ENCODE measurements around the gene HAL. TPM values are rescaled to one million over a fixed set of nuclear protein-coding genes. Genes with fewer than 3 reads are reported as not detected.

Gene HAL
- total RNA-seq, 1 donor, result 0.36 TPM

DNA sequence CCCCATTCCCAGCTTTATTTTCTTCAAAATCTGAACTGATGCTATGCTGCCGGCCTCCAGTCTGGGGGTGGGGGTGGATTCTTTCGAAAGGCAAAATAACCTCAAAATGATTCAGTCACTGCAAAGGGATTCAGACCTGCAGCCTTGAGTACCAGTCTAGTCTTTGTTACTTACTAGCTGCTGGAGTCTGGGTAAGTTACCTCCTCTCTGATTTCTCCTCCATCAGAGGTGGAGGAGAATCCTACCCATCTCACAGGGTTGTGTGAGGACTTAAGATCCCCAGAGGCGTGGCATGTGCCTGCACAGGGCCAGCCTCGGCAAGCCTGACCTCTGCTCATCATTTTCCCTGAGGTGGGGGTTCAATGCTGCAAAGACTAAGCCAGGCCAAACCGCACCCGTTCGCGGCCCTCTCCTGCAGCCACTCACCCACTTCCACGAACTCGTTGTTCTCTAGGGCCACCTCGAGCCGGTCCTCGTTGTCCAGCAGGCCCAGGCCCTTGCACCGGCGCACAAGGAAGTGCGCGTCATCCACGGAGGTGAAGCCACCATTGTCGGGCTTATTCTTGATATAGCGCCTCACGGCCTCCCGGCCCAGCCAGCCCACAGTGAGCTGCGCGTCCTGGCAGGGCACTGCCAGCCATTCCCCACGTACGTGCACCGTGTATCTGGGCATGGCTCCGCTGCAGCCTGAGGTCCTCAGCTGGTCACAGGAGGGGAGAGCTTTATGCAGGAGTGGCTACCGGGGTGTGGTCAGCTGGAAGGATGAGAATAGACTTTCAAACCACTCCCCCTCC is 709 bp downstream of the HAL start:
- Histone ChIP-seq H3K4me1 (ENCODE audit: insufficient read depth, low read length) (peaks cover 11% of the 10 kb centered on the region), H3K79me2 (ENCODE audit: insufficient read depth, low read length) (no peaks in the 10 kb centered on the region), H3K27ac (ENCODE audit: low read depth, low read length) (no peak overlapping the region), H3K9me3 (ENCODE audit: low read depth, low read length) (no peaks in the 10 kb centered on the region), H4K20me1 (ENCODE audit: insufficient read depth, low read length) (no peaks in the 10 kb centered on the region), H3K36me3 (ENCODE audit: insufficient read depth, low read length) (no peaks in the 10 kb centered on the region), H2AFZ (ENCODE audit: low read length) (no peak overlapping the region), H3K27me3 (ENCODE audit: insufficient read depth, low read length) (peaks cover 3% of the 10 kb centered on the region), H3K4me3 (ENCODE audit: insufficient read depth, low read length) (no peak overlapping the region), H3K4me2 (ENCODE audit: insufficient read depth, low read length) (no peak overlapping the region)
- no peak for TF ChIP-seq CTCF (IDR thresholded peaks at IDR 0.05; ENCODE audit: extremely low read depth, low read depth, low read length)
- DNase-seq (ENCODE audit: insufficient read length, low spot score, missing footprints), result no peak

DNA sequence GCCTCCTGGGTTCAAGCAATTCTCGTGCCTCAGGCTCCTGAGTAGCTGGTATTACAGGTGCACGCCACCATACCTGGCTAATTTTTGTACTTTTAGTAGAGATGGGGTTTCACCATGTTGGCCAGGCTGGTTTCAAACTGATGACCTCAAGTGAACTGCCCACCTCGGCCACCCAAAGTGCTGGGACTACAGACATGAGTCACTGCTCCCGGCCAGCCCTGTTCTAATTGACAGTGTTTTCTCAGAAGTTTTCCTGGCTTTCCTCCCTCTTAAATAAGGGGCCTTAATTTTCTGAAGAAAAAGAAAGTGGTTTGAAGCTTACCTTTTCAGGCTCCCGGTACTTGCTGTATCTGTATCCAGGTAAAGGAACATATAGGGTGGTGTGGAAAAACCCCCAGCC is 1.7 kb downstream of the HAL start:
- no peak overlapping the region for H3K4me2 ChIP-seq (ENCODE audit: insufficient read depth, low read length)
- no peak overlapping the region for H2AFZ ChIP-seq (ENCODE audit: low read length)
- H3K4me3 ChIP-seq (ENCODE audit: insufficient read depth, low read length), result no peak overlapping the region
- H3K9me3 ChIP-seq (ENCODE audit: low read depth, low read length), result no peaks in the 10 kb centered on the region
- H3K36me3 ChIP-seq (ENCODE audit: insufficient read depth, low read length), result no peaks in the 10 kb centered on the region
- no peak overlapping the region for H3K27ac ChIP-seq (ENCODE audit: low read depth, low read length)
- no peaks in the 10 kb centered on the region for H4K20me1 ChIP-seq (ENCODE audit: insufficient read depth, low read length)
- DNase-seq (ENCODE audit: insufficient read length, low spot score, missing footprints), result no peak
- peaks cover 11% of the 10 kb centered on the region for H3K4me1 ChIP-seq (ENCODE audit: insufficient read depth, low read length)
- peaks cover 3% of the 10 kb centered on the region for H3K27me3 ChIP-seq (ENCODE audit: insufficient read depth, low read length)
- TF ChIP-seq CTCF (IDR thresholded peaks at IDR 0.05; ENCODE audit: extremely low read depth, low read depth, low read length), result no peak
- no peaks in the 10 kb centered on the region for H3K79me2 ChIP-seq (ENCODE audit: insufficient read depth, low read length)

- Histone ChIP-seq H3K27ac (ENCODE audit: low read depth, low read length) (no peak overlapping the region), H4K20me1 (ENCODE audit: insufficient read depth, low read length) (no peaks in the 10 kb centered on the region), H3K36me3 (ENCODE audit: insufficient read depth, low read length) (no peaks in the 10 kb centered on the region), H3K27me3 (ENCODE audit: insufficient read depth, low read length) (peaks cover 9% of the 10 kb centered on the region), H3K79me2 (ENCODE audit: insufficient read depth, low read length) (no peaks in the 10 kb centered on the region), H3K4me1 (ENCODE audit: insufficient read depth, low read length) (peaks cover 11% of the 10 kb centered on the region), H3K9me3 (ENCODE audit: low read depth, low read length) (no peaks in the 10 kb centered on the region), H3K4me3 (ENCODE audit: insufficient read depth, low read length) (no peak overlapping the region), H3K4me2 (ENCODE audit: insufficient read depth, low read length) (no peak overlapping the region), H2AFZ (ENCODE audit: low read length) (no peak overlapping the region)
- DNase-seq (ENCODE audit: insufficient read length, low spot score, missing footprints), result no peak
- no peak for TF ChIP-seq CTCF (IDR thresholded peaks at IDR 0.05; ENCODE audit: extremely low read depth, low read depth, low read length)
Measured at GRCh38 chr12:95993907-95994306, 2.2 kb downstream of the HAL start.

- Histone ChIP-seq H3K4me2 (ENCODE audit: insufficient read depth, low read length) (no peak overlapping the region), H4K20me1 (ENCODE audit: insufficient read depth, low read length) (no peaks in the 10 kb centered on the region), H3K4me1 (ENCODE audit: insufficient read depth, low read length) (peaks cover 7% of the 10 kb centered on the region), H3K4me3 (ENCODE audit: insufficient read depth, low read length) (no peak overlapping the region), H3K79me2 (ENCODE audit: insufficient read depth, low read length) (no peaks in the 10 kb centered on the region), H3K27me3 (ENCODE audit: insufficient read depth, low read length) (peaks cover 12% of the 10 kb centered on the region), H3K27ac (ENCODE audit: low read depth, low read length) (no peak overlapping the region), H2AFZ (ENCODE audit: low read length) (no peak overlapping the region), H3K9me3 (ENCODE audit: low read depth, low read length) (no peaks in the 10 kb centered on the region), H3K36me3 (ENCODE audit: insufficient read depth, low read length) (no peaks in the 10 kb centered on the region)
- TF ChIP-seq CTCF (IDR thresholded peaks at IDR 0.05; ENCODE audit: extremely low read depth, low read depth, low read length), result no peak
- DNase-seq (ENCODE audit: insufficient read length, low spot score, missing footprints), result no peak
Measured at GRCh38 chr12:95990136-95990535, 6.0 kb downstream of the HAL start.
